ENCODE data around the gene AQP12A. TPM values are rescaled to one million over a fixed set of nuclear protein-coding genes. Genes with fewer than 3 reads are reported as not detected.

The AQP12A gene
- total RNA-seq, 1 donor: not detected

DNA sequence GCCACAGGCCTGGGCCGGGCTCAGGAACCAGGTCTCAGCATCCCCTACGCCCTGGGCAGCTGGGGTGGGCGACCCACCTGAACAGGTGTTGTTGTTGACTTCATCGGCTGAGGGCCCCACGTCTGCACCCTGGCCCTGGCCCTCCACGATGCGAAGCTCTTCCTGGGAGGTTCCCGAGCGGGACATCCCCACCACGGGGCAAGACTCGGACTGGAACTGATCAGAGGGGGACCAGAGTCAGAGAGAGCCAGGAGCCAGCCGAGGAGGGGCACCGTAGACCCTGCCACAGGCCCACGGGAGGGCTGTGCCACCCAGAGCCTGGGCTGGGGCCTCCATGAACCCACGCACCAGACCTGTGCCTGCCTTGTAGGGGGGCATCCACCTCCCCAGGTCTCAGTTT, 54.3 kb downstream of the AQP12A start:
- TF ChIP-seq, protein P1, sequence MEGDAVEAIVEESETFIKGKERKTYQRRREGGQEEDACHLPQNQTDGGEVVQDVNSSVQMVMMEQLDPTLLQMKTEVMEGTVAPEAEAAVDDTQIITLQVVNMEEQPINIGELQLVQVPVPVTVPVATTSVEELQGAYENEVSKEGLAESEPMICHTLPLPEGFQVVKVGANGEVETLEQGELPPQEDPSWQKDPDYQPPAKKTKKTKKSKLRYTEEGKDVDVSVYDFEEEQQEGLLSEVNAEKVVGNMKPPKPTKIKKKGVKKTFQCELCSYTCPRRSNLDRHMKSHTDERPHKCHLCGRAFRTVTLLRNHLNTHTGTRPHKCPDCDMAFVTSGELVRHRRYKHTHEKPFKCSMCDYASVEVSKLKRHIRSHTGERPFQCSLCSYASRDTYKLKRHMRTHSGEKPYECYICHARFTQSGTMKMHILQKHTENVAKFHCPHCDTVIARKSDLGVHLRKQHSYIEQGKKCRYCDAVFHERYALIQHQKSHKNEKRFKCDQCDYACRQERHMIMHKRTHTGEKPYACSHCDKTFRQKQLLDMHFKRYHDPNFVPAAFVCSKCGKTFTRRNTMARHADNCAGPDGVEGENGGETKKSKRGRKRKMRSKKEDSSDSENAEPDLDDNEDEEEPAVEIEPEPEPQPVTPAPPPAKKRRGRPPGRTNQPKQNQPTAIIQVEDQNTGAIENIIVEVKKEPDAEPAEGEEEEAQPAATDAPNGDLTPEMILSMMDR (IDR thresholded peaks at IDR 0.05; ENCODE audit: insufficient read depth, low read depth, low read length): no peak
- no peak overlapping the region for H3K4me3 ChIP-seq (ENCODE audit: low read depth, low read length)
- no peak for DNase-seq (ENCODE audit: low read depth)

DNA sequence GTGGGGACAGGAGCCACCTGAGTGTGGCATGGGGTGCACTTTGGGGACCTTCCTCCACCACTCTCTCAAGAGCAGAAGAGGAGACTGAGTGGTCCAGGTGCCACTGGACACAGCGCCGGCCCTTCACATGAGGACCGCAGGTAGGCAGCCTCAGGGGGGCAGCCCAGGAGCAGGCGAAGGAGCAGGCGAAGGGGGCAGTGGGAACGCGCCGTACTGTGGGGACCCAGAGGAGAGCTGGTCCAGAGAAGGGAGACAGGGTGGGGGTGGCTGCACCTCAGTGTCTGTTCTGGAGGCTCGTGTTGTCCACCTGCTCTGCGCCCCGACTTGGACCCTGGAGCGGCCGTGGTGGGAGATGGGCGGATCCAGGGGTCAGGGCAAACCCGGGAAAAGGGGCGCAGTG, 55.0 kb downstream of the AQP12A start:
- TF ChIP-seq, protein P1 (IDR thresholded peaks at IDR 0.05; ENCODE audit: insufficient read depth, low read depth, low read length): no peak
- no peak overlapping the region for H3K4me3 ChIP-seq (ENCODE audit: low read depth, low read length)
- no peak for DNase-seq (ENCODE audit: low read depth)

DNA sequence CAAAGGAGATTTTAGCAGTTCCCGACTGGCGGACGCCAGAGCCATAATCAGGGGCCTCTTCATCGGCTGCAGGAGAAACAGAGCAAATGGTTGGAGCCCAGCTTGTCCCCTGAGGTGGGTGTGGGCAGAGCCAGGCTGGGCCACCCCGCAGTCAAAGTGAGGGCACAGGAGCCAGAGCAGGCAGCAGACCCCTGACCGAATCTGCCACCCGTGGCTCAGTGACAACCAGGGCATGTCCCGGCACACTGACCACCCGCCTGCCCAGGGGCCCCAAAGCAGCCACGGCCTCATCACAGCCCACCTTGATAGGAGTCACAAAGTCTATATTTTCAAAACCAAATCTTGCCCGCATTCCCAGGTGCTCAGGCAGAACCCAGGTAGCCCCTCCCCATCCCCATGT, 55.6 kb downstream of the AQP12A start:
- no peak overlapping the region for H3K4me3 ChIP-seq (ENCODE audit: low read depth, low read length)
- TF ChIP-seq, protein P1 (IDR thresholded peaks at IDR 0.05; ENCODE audit: insufficient read depth, low read depth, low read length): no peak
- no peak for DNase-seq (ENCODE audit: low read depth)

Small RNAs within 50 kb of the gene (small RNA-seq; reads per million reads assigned to genes)
- gene AC011298.3: not detected

Other genes starting within 250 kb of the AQP12A start
- 5.2 and 5.8 TPM in 2 replicates for gene ANKMY1, start 133.9 kb upstream of the AQP12A start, total RNA-seq
- 3.5 and 4.5 TPM in 2 replicates for gene DUSP28, start 131.5 kb upstream of the AQP12A start, total RNA-seq
- 9.5 and 15.5 TPM in 2 replicates for gene RNPEPL1, start 123.4 kb upstream of the AQP12A start, total RNA-seq
- 20.3 and 22.5 TPM in 2 replicates for gene CAPN10, start 105.1 kb upstream of the AQP12A start, total RNA-seq
- gene GPR35, start 66.4 kb upstream of the AQP12A start, total RNA-seq: 0.32 and 0.43 TPM in 2 replicates
- gene AQP12B, start 9.0 kb upstream of the AQP12A start, total RNA-seq: not detected in 2 replicates
- gene KIF1A, start 128.4 kb downstream of the AQP12A start, total RNA-seq: not detected in 2 replicates
- gene AGXT, start 177.0 kb downstream of the AQP12A start, total RNA-seq: not detected in 2 replicates
- not detected in 2 replicates for gene MAB21L4, start 204.3 kb downstream of the AQP12A start, total RNA-seq
- gene CROCC2, start 214.5 kb downstream of the AQP12A start, total RNA-seq: not detected in 2 replicates